ENCODE measurements around the gene SLC7A6OS.
A peak's percentile ranks its signal among the peaks of the same experiment; 100 is the strongest.

SLC7A6OS gene

DNA sequence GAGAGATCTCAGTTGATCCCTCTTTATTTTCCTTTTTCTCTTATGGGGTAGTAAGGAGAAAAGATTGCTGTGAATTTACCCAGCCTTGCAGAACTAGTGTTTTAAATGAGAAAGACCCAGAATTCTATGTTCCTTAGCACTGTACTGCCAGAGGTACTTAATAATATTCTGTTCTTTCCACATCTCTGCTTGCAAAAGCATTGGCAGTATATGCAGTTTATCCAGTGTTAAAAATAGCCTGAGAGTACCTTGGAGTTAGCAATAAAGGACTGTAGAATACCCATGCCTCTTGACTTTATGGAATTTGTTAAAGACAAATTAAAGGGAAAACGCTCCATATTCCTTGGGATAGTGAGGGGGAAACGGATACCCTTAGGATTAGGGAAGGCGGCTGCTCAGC, 34.5 kb downstream of the SLC7A6OS start:
- no peak for DNase-seq

DNA sequence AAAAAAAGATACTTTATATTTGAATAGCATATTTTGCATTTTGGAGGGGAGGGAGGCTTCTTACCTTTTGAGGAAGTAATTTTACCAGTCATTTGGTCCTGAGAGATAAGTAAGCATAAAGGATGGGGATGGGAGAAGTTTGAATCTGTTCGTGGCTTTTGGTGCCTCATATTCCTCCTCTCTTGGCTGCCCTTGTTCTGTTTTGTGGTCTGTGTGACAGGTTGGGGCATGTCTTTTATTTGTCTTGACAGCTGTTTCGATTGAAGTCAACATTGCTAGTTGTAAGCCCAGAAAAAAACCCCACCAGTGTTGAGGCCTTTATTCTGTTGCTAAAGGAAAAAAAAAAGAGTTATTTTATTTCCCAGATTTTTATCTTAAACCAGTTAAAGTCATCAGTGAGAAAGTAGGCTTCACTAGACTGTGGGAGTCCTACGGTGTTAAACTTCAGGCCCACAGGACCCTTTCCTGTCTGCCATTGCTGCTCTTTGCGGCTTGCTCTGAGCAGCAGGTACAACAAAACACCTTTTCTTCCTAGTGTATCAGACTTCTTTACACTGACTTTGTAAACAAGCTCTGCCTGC, 35.0 kb downstream of the SLC7A6OS start:
- no peak for DNase-seq

DNA sequence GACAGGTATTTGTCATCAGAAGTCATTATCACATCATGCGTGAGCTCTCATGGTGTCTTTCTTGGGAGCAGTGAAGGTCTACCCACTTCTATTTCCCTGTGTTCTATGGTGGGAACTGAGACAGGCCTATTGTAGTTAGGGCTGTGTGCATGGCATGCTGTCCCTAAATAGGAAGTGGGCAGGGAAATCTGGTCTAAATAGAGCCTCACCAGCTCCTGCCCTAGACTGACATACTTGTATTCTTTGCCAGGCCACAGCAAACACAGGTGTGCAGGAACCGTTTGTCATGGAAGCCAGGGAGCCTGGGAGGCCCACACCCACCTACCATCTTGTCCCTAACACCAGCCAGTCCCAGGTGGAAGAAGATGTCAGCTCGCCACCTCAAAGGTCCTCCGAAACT, 36.3 kb downstream of the SLC7A6OS start:
- DNase-seq = no peak

DNA sequence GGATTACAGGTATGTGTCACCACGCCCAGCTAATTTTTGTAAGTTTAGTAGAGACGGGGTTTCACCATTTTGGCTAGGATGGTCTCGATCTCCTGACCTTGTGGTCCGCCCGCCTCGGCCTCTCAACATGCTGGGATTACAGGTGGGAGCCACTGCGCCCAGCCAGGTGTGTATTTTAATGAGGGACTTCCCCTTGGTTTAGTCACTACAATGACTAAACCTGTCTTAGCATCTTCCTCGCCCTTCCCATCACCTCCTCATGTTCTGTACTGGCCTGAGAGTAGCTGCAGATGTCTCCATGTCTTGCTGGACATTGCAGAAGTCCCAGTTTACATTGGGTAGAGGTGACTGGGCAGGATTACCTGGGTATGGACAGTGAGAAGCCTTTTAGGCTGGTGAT, 36.9 kb downstream of the SLC7A6OS start:
- DNase-seq = no peak

DNA sequence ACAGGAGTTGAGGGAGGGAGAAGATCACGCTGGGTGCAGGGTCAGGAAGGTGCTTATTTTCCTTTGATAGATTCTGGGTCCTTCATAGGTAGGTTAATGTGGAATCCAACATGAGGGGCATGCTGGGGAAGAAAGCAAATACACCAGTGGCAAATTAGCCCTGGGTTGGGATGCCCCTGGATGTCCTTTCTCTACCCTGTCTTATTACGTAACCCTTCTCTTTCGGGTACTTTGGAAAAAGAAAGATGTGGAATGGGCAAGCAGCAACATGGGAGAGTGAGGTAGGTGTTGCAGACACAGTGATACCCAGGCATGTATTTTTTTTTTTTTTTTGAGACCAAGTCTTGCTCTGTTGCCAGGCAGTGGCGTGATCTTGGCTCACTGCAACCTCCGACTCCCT, 37.3 kb downstream of the SLC7A6OS start:
- DNase-seq = no peak

DNA sequence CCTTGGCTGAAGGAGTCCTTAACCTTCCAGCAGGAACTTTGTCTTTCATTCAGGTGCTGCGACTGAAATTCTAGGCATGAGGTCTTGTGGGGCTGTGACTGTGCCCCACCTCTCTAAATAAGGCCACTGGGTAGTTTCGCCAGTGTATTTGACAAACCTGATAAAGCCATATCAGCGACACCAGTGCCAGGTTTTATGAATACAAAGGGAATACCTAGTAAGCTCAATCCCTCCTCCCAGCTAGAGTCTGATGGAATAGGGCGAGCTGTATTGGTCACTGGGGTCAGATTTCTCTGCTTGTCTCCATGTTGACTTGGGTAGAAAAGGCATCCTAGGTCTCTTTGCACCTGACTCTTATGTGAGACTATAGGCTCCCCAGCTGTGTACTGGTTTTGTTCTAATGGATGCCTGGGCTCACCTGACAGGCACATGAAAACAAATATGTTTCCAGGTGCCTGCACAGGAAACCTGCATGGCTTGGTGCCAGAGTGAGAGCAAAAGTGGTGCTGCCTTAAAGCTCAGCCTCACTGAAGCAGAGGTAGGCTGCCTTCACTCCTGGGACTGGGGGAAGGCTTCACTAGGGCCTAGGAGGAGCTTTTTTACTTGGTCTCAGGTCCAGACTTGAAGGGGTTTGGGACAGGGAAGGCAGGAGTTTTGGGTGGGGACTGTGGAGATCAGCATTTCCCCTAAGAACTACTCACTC, 38.1 kb downstream of the SLC7A6OS start:
- DNase-seq = no peak

DNA sequence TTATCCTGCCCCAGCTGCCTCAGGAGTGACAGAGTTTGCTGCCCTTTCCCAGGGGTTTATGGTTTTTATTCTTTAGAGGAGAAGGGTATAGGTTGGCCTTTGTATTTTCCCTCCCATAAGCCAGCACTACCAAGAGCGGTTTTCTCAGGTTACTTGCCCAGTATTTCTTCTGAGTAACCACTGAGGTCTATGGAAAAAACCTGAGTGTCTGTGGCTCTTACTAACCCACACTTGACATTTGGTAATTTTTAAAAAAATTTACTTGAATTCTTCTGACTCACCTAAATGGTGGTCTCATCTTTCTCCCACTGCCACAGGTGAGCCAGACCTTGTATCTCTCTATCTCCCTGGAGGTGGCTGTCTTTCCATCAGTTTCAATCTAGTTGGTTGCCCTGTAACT, 40.4 kb downstream of the SLC7A6OS start:
- no peak for DNase-seq

DNA sequence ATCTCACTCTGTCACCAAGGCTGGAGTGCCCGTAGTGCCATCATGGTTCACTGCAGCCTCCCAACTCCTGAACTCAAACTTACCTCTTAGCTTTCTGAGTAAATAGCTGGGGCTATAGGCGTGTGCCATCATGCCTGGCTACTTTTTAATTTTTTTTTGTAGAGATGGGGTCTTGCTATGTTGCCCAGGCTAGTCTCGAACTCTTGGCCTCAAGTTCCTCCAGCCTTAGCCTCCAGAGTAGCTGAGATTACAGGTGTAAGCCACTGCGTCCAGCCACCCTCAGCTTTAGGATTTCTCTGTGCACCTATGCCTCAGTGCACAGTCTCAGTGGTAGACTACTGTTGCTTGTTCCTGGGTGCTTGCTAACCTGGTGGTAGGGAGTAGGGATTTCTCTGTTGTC, 41.0 kb downstream of the SLC7A6OS start:
- no peak for DNase-seq

DNA sequence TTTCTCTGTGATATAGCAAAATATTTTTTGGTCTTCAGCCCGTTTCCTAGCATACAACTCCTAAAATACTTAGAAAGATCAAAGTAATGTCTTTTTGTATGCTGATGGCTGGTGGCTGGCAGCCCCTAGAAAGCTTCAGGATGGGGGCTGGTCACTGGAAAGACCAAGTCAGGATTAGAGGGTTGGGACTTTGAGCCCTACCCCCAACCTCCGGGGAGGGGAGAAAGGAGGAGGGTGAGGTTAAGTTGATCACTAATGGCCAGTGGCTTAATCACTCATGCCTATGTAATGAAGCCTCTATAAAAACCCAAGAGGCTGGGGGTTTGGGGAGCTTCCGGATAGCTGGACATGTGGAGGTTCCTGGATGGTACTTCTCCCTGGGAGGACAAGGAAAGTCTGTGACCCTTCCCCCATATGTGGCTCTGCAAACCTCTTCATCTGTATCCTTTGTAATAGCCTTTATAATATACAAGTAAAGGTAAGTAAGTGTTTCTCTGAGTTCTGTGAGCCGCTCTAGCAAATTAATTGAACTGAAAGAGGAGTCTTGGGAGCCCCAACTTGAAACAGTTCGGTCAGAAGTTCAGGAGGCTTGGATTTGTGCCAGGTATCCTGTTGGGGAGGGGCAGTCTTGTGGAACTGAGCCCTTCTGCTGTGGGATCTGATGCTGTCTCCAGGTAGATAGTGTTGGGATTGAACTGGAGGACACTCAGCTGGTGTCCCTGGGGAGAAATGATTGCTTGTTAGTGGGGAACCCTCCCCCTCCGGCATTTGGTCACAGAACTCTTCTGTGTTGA, 42.9 kb downstream of the SLC7A6OS start:
- DNase-seq = no peak

DNA sequence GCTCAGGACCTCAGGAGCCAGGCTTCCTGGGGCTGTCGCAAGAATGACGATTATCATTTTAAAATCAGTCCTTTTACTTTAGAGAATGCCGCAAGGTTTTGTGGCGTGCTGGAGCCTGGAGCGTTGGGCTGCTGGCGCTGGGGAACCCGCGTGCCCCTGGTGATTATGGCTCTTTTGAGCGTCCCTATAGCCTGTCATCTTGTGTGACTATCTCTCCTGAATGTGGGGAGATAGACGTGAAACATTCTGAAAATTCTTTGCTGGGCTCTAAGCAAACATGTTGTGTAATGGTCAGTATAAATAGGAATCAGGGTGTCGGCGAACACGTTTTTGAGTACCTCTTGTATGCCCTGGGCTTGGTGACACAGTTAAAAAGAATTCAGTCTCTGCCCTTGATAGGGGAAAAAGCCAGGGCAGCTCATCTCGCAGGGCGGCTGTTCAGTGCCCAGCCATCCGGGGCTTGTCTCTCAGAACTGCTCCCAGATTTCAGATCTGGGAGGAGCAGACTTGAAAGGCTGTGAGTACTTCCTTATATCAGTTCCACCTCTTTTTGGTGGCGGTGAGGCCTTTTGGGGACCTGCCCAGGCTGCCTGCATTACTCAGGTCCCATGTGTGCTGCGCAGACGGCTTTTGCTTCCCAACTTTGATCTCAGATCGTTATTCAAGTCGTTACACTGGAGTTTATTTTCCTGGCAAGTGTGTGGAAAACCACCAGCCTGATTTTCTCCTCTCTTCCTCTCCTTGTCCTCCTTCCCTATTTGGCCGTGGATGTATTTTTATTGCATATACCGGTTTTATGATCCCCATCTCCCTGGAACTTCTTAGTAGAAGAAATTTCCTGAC, 45.4 kb downstream of the SLC7A6OS start:
- DNase-seq = peak in 8 of 14 donors; percentile 10 to 46 (median 24)

DNA sequence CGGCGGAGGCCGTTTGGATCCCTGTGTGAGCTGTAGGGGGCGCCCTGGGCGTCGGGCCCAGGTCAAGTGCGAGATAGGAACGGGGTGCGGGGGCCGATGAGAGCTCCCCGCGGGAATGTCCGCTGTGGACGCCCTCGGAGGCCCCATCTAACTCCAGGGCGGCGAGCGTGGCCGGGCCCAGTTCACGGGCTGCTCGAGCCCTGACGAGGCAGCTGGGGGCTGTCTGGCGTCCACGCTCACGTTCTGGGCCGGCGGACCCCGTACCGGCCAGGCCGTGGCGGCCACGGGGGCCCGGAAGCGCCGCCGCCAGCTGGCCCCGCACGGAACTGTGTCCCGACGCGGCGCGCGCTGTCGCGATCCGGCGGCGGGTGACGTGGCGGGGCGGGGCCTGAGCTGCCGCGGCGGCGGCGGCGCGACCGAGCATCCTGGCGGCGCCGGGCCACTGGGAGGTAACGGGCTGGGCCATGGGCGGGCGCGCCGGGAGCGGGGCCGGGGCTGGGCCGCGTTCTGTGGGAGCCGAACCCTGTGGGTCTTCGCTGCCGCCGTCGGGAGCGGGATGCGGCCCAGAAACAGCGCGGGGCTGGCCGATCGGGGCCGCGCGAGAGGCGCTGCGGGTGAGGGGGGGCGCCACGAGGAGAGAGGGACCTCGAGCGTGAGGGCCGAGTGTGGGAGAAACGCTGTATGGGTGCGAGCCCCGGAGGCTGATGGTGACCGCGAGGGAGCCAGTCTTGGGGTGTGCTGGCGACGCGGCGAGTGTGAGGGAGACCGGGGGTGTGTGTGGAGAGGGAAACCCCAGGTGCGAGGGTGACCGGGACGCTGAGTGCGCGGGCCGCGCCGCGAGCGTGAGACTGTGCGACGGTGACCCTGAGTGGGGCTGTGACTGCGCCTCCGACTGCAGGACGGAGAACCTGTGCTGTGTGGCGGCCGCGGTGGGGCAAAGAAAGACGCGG, 46.3 kb downstream of the SLC7A6OS start, which contains the start of gene SLC7A6:
Gene SLC7A6 (plus strand): TSS at position 399 of the 950 bp plus-strand sequence. CDS start 10,201 bp downstream, outside the sequence.
- DNase-seq = peak in 12 of 14 donors; percentile 18 to 72 (median 59)

DNA sequence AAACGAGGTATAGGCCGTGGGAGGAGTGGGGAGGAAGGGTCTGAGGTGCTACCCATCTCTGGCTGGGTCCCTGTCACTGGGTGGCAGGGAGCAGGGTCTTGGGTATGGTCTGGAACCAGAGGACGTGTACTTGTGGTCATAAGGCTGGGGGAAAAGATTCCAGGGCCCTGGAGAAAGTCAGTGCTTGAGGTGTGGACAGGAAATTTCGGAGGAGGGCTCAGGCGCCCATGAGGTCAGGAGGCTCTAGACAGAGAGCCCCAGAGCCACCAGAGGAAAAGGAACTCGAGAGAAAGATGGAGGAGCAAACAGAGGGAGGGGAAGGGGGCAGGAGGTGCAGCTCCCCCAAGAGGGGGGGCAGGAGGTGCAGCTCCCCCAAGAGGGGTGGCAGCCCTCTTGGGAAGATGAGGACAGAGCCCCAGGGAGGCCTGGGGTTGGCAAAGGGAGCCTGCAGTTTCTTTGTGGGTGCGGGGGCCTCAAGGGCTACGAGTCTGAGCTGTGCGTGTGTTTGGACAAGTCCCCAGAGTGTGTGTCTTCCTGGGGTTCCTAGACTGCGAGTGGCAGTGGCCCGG, 47.1 kb downstream of the SLC7A6OS start:
- DNase-seq = peak in 1 of 14 donors; percentile 35

DNA sequence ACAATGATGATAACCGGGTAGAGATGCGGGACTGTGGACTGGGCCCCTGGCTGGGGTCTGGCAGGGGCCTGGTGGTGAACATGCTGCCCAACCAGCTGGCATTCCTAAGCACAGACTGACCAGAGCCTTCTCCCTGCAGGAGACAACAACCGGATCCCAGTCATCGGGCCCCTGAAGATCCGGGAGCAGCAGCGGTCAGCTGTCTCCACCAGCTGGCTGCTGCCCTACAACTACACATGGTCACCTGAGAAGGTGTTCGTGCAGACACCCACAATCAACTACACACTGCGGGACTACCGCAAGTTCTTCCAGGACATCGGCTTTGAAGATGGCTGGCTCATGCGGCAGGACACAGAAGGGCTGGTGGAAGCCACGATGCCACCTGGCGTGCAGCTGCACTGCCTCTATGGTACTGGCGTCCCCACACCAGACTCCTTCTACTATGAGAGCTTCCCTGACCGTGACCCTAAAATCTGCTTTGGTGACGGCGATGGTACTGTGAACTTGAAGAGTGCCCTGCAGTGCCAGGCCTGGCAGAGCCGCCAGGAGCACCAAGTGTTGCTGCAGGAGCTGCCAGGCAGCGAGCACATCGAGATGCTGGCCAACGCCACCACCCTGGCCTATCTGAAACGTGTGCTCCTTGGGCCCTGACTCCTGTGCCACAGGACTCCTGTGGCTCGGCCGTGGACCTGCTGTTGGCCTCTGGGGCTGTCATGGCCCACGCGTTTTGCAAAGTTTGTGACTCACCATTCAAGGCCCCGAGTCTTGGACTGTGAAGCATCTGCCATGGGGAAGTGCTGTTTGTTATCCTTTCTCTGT, 51.5 kb downstream of the SLC7A6OS start:
- DNase-seq = peak in 1 of 14 donors; percentile 70

DNA sequence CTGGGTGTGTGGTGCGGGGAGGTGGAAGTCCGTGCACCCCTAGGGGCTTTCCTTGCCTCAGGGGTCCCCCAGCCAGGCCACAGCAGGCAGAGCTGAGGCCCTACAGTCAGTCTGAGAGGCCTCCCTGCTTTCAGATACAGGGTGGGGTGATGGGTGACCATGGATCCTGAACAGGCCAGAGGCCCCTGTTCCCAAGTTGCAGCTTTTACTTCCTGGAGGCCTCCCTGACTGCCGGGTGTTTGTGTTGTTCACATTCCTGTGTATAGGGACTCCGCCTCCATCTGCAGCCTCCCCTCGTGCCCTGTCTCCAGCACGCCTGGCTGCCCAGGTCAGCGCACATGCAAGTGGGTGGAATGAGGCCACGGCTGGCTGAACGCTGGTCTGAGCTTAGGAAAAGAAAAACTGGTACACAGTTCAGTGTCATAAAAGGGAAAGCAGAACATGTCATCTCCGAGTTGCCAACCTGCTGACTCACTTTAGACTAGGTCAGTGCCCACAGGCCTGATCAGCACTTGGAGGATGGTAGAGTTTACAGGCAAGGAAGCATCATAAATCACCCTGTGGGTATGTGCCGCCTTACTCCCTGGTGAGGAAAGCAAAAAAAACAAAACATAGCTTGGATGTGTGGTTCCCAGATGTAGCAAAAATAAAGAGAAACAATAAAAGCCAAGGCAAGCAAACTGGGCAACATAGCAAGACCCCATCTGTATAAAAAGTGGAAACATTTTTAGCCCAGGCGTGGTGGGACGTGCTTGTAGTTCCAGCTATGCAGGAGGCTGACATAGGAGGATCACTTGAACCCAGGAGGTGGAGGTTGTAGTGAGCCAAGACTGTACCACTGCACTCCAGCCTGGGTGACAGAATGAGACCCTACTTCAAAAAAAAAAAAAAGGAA, 52.6 kb downstream of the SLC7A6OS start:
- DNase-seq = peak in 2 of 14 donors; percentile 14 to 23

DNA sequence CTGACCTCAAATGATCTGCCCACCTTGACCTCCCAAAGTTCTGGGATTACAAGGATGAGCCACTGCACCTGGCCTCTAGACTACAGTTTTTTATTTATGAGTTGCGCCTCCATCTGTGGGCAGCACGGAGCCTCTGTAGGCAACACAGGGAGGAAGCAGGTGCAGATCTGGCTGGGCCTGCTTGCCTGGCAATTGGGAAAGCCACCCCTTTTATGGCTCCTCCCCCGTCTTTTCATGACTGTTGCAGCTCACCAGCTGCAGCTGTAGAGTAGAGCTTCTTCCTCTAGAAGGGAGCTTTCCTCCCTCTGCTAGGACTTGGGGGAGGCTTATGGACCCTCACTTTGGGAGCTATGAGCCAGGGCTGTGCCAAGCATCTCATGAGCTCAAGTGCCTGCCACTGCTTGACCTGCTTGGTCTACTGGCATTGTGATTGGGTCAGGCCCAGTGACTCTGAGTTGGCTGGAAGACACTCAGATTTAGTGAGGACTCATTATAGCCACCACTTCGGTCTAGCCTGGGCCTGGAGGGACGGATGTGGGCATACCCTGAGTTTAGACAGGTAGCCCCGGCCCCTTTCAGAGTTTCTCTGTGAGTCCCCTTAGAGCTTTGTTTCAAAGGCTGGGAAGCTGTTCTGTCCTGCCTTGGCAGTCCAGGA, 53.4 kb downstream of the SLC7A6OS start:
- no peak for DNase-seq

DNA sequence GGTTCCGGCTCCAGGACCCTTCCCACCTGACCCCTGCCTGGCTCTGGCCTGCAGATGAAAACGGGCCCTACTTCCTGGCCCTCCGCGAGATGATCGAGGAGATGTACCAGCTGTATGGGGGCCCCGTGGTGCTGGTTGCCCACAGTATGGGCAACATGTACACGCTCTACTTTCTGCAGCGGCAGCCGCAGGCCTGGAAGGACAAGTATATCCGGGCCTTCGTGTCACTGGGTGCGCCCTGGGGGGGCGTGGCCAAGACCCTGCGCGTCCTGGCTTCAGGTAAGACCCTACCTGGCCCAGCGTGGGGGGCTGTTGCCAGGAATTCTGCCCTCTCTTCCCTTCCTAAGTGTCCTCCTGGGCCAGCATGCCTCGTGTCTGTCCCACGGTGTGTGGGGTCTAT, 55.0 kb downstream of the SLC7A6OS start:
- DNase-seq = no peak

DNA sequence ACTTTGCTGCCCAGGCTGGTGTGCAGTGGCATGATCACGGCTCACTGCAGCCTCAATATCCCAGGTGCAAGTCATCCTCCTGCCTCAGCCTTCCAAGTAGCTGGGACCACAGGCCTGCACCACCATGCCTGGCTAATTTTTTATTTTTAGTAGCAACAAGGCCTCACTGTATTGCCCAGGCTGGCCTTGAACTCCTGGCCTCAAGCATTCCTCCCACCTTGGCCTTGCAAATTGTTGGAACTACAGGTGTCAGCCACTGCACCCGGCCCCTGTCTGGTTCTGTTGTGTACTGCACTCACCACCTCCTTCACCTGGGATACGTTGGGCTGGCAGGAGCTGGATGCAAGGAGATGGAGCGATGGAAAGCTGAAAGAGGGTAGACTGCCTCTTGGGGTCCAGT, 57.0 kb downstream of the SLC7A6OS start:
- DNase-seq = no peak

DNA sequence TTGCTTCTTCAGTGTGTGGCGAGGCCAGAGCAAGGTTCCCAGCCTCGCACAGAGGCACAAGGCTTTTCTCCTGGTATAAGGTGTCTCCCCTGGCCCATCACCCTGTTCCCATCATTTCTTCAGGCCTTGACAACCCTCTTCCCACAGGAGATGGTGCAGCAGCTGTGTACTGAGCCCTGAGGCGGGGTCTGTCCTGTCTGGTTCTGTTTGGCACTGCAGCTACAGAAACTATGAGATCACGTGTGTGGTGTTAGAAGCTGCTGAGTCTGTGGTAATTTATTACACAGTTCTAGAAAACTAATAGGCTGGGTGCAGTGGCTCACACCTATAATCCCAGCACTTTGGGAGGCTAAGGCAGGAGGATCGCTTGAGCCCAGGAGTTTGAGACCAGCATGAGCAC, 58.4 kb downstream of the SLC7A6OS start:
- no peak for DNase-seq

All from C1 segment of cervical spinal cord (tissue), 14 donors.